Activated CD4-positive, CD25-positive, alpha-beta regulatory T cell (primary cell): ENCODE measurements around the gene PCDH17.

Experiments
- DNase-seq, 4 experiments: peaks; one replicate each; lab custom pipeline; 2025; lab: John Stamatoyannopoulos, UW

PCDH17 gene

GRCh38 chr13:57739543-57740190 is 108.1 kb downstream of the PCDH17 start:
- no peak for DNase-seq

DNA sequence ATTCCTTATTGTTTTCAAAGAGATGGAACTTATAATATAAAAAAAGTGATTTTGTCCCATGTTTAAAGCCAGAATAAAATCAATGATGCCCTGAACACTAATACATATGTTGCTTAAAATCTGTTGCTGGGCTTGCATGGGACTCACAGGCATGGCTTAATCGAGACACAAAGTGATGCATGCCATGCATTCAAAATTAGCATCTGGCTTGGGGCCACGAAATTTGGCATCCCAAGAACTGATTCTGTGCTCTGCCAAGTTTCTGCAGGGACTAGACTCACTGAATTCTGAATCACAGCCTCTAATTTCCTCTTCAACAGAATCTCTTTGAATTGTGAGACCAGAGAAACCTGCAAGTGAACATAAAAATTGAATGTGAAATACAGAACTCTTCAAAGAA is 109.2 kb downstream of the PCDH17 start:
- no peak for DNase-seq

DNA sequence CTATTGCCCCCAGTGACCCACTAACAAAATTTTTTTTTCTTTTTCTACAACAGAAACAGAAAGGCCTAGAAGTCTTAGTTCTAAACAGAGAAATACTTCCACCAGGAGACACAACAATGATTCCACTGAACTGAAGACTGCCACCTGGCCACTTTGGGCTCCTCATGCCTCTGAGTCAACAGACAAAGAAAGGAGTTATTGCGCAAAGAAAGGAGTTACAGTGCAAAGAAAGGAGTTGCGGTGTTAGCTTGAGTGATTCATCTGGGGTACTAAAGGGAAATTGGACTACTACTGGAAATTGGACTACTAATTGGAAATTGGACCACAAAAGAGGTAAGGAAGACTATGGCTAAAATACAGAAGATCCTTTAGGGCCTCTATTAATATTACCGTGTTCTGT is 116.6 kb downstream of the PCDH17 start:
- DNase-seq, result no peak

DNA sequence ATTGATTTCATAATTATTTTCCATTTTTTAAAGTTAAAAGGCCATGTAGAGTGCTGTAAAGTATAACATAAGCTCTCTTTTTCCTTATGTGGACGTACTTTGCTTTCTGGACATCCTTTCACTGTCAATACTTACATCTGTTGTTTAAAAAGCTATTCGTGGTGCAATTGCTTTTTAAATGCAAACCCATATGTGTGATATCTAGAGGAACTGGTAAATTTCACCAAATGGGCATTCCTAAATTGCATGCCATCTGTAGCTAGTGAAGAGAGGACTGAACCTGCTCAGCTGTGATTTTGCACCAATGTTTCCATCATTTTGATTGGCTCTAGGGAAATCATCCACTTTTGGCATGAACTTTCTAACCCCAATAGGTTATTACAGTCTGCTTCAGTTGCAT is 129.4 kb downstream of the PCDH17 start:
- DNase-seq, result no peak

- DNase-seq, result no peak
Measured at GRCh38 chr13:57763689-57764088, 132.1 kb downstream of the PCDH17 start.
